HUDEP-2 (cell line): ENCODE data around the gene SNX7.

Experiments used
- DNase-seq, 76 experiments: peaks; one replicate each; lab custom pipeline; 2025; ENCODE audit not compliant: unreplicated experiment in 76 of 76; lab: John Stamatoyannopoulos, UW

The SNX7 gene, protein sequence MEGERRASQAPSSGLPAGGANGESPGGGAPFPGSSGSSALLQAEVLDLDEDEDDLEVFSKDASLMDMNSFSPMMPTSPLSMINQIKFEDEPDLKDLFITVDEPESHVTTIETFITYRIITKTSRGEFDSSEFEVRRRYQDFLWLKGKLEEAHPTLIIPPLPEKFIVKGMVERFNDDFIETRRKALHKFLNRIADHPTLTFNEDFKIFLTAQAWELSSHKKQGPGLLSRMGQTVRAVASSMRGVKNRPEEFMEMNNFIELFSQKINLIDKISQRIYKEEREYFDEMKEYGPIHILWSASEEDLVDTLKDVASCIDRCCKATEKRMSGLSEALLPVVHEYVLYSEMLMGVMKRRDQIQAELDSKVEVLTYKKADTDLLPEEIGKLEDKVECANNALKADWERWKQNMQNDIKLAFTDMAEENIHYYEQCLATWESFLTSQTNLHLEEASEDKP

DNA sequence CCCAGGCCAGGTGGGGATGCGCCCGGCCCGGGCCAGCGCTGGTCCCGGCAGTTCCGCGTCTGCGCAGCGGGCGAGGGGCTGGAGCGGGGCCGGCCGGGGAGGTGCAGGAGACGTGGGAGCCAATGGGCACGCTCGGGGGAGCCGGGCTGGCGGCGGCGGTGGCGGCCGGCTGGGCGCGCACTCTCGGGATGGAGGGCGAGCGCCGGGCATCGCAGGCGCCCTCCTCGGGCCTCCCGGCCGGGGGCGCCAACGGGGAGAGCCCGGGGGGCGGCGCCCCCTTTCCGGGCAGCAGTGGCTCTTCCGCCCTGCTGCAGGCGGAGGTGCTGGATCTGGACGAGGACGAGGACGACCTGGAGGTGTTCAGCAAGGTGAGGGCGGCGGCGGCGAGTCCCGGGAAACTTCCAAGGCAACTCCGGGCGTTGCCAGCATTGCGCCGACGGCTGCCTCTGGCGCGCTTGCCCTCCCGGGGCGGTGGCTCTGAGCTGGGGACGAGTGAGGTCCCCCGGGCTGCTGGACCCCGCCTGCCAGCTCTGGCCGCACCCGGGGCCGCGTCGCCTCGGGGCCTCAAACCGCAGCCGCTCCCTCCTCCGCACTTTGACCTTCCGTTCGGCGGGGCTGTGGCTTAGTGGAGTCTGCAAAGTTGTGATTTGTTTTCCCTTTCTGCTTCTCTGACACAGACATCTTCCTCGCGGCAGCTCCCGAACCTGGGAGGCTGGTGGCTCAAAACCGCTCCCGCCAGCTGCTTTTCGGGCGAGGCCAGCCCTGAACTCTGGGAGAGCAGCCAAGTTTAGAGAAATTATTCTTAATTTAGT is at the start of gene SNX7:
Gene SNX7, plus strand, starts transcription at position 178 of the 812 bp plus-strand sequence. Its CDS starts 11 bp downstream, at position 189.
- DNase-seq = peak in 2 of 76 experiments; percentile 1 to 6

DNA sequence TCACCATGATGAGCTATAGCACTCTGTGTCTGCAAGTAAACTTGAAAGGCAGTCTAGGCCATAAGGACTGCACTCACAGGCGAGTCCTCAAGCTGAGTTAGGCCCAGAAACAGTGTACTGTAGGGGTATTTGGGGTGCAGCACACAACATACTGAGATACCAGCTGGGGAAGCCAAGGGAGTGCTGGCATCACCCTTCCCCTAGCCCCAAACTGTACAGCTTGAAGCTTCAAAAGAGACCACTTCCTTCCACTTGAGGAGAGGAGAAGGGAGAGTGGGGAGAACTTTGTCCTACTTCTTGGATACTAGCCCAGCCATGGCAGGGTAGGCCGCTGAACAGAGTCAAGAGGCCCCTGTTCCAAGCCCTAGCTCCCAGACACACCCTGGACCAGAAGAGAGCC is 24.2 kb upstream of the SNX7 start:
- DNase-seq = no peak

DNA sequence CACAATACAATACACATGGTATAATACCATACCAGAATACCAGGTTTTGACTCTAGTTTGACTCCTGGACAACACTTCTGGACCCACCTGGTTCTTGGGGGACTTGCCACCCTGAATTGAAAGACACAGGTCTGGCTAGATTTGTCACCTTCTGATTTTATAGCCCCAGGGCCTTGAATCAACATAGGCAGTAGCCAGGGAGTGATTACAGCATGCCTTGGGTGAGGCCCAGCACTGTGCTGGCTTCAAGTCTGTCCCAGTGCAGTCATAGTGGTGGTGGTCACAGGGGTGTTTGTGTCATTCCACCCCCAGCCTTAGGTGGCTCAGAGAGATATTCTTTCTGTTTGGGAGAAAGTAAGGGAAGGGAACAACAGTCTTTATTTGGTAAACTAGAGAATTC is 23.3 kb upstream of the SNX7 start:
- no peak for DNase-seq

DNA sequence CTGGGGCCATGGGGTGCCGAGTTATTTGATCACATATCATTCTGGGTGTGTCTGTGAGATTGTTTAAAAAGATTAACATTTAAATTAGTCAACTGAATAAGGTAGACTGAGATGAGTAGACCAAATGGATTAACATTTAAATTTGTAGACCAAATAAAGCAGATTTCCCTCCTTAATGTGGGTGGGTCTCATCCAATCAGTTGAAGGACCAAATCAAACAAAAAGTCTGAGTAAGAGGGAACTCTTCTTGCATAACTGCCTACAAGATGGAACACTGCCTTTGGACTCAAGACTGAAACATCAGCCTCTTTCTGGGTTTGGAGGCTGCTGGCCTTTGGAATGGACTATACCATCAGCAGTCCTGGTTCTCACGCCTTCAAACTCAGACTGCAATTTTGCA is 17.0 kb upstream of the SNX7 start:
- no peak for DNase-seq

DNA sequence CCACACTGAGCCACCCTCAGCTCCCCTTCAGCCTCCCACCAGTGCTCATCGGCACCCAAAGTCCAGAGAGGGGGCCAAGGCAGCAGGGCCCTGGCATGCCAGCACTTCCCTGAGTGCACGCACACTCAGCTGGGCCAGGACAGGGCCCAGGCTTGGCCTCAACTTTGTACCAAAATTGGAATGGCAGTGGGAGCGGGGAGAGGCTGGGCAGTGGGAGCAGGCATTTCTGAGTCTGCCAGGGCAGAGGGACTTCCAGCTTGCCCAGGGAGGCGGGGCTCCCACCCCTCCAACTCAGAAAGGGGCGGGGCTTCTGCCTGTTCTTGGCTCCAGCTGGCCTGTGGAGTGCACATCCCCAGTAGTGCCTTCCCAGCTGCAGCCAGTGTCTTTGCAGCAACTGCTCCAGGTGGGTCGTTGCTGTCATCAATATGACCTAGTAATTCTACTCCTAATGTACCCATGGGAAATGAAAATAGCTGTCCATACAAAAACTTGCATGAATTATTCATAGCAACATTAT is 10.3 kb upstream of the SNX7 start:
- no peak for DNase-seq

DNA sequence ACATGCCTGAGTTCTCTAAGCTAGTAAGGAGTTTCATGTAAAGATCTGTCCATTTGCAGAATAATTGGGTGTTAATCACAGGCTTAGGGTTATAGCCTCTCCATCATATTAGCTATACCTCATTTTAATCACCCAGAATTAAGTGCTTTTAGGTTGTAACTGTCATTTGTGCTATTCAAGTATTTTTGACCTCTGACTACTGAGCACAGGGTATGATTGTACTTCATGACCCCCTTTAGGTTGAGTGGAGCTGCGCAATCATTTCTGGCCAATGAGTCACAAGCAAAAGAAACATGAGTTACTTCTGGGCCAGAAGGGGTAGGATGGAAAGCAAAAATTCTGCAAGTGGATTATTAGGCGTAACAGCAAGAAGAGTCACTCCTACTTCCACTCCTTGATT is 8.4 kb upstream of the SNX7 start:
- no peak for DNase-seq

DNA sequence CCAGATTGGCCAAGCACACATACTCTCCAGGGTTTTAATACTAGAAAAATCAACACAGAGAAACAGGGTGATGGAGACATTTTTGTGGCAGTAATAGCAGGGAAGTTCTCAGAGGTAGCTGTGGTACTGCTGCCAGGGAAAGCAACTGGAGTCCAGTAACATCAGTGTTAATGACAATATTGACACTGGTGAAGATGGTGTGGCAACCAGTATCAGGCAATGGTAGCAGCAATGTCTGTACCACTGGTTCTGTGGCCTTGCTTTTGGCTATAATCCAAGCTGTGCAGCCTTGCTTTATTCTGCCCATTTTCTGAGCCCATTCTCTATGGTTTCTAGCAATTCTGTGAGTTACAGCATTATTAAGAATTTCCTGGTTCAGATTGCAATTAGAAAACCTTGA is 1.6 kb upstream of the SNX7 start:
- no peak for DNase-seq

DNA sequence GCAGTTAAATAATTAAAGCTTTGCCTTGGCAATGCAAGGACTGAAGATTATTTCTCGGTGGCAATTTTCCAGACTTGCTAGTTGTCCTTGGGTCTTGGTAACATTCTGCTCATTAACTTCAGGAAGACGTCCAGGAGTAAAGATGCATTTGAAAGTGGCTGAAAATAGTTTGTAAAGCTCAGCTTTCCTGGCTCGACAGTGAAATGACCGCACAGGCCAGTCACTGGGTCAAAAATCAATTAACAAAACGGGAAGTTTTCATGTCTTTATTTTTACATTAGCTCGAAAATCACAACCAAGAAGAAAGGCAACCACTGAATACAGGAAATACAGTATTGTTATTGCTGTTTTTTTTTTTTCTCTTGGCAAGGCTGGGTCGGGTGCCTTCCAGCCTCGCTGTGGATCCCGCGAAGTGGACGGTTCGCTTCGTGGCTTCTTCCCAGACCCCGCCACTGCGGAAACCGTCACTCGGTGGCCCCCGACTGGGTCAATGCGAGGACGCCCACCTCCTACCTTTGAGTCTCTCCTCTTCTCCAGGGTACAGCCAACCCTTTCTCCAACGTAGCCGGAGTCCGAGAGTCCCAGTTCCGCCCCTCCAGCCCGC is 479 bp upstream of the SNX7 start:
- no peak for DNase-seq

DNA sequence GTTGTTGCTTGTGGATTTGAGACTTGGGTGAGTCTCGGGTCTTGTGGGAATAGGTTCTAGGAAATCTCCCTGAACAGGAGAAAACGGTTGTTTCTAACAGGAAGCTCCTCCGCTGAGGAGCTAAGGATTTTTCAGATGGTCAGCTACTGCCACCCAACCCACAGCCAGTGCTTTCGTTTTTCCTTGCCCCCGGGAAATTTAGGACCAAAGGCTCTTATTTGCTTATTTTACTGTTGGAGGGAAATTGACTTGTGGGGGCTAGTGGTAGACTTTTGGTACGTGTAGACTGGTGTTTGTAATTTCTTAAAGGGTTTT is 792 bp downstream of the SNX7 start:
- no peak for DNase-seq

DNA sequence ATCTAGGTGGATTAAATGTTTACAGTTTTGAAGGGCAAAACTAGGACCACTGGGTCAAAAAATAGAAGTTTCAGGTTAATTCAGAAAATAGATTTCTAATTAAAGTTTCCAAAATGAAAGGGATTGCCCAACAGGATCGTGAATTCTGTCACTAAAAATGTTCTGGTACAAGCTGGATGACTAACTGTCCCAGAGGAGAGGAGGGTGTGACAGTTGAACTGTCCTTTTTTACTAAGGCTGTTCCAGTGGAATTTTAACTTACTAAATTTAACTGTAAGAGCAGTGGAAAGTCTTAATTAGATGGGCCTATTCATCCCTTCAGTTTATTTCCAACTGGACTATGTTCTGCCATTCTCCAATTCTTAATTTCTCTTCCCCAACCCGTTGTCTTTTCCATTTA is 7.2 kb downstream of the SNX7 start:
- DNase-seq = no peak

DNA sequence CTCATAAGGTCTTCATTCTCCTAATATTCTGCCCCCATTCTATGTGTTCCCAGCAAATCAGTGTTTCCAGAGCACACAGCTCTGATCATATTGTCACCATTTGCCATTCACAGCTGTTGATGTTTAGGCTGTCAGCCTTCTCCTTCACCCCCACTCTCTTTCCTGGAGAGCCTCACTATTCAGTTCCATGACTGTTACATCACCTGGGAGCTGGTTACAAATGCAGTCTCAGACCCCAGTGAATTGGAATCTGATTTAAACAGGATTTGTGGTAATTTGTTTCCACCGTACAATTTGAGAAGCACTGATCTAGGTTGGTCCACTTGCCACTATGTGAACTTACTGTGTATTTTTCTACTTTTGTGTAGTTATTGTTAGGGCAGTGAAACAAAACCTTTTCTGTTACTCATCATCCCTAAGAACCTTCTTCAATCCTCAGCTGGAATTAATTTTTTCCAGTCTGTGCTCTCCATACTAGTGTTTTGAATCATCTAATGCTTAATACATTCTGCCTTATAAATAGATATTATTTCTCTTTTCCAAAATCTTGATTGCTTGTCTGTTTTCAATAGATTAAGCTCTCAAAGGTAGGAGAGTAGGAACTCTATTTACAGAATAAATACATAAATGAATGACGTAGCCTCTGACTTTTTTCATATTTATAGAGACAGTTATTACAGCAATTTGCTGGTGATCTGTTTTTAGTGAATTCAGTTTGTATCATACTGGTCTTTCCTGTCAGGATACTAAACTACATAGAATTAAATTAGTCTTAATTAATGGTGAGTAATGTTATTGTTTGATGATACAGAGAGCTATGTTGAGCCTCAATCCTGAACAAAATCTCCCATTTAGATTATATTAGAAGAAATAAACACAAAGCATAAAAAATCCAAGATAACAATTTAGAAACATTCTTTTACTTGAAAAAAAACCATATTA is 8.1 kb downstream of the SNX7 start:
- no peak for DNase-seq

DNA sequence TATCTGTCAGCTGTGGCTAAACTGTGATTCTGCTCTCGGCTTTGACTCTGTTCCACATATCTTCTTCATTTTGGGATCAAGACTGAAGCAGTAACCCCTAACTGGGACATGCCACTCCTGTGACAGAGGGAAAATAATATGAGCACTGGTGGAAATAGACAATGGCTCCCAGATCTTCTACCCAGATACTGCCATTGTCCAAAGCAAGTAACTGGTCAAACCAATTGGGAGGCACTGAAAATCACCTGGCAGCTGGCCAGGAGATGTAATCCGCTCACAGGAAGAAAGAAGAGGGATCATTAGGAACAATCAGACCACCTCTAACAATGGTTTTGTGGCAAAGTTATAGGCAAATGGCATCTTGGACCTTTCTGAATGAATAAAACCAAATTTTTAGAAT is 10.7 kb downstream of the SNX7 start:
- DNase-seq = no peak

DNA sequence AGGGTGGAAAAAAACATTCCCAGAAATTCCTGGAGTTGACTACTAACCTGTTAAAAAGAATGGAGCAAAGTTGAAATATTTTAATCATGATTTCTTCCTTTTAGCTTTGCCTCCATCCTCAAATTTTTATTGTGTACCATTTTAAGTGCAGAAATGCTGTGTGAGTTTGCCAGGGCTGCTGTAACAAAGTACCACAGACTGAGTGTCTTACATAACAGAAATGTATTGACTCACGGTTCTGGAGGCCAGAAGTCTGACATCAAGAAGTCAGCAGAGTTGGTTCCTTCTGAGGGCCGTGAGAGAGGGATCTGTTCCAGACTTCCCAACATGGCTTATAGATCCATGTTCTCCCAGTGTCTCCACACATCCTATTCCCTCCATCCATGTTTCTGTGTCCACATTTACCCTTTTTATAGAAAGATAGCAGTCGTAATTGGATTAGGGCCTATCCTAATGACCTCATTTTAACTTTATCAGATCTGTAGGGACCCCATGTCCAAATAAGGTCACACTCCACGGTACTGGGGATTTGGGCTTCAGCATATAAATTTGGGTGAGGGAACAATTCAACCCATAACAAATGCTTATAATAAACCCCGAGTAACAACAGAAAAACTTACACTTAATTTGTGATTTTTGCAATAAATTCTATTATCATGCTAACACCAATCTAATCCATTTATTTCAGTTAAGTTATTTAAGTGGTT is 12.7 kb downstream of the SNX7 start:
- no peak for DNase-seq

DNA sequence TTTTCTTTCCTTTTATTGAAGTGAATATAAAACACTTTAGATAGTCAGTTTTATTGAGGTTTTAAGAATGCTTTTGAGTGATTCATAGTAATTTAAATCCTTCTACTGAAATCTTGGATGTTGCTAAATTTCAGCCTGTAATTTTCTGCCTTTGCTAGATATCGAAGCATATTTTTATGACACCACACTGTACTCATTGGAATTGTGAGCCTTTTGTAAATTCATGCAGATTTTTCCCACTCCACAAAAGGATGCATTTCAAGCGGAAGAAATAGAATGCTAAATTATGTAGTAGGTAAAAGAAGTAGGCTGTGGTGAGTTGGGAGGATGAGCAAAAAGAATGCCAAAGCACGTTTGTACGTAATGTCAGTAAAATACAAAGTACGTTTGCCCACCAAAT is 13.8 kb downstream of the SNX7 start:
- no peak for DNase-seq

DNA sequence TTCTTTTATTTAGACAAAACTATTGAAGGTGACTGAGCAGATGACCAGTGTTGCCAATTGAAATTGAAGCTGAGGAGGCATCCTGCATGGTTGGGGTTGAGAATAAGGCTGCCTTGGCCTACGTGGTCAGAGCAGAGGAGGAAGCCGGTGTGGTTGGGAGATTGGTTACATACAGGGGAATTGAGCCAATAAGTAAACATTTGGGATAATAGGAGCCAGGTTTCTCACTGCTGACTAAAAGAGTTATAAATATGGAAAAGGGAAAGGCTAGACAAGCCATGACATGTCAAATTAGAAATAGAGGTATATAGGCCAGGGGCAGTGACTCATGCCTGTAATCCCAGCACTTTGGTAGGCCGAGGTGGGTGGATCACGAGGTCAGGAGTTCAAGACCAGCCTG is 15.8 kb downstream of the SNX7 start:
- no peak for DNase-seq

DNA sequence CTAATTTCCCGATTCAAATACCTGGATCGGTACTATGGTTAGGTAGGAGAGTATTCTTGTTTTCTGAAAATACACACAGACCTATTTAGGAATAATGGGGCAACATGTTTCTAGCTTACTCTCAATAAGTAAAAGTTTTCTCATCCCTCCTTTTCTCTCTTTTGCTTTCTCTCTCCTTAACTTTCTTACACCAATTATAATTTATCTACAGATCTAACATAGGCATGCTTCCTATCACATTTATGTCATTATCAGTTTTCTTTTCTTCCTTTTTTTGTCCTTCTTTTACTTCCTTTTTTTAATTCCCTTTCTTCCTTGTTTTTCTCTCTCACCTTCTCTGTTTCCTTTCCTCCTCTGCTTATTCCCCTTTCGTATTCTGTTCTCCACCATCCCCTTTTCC is 20.3 kb downstream of the SNX7 start:
- DNase-seq = no peak

DNA sequence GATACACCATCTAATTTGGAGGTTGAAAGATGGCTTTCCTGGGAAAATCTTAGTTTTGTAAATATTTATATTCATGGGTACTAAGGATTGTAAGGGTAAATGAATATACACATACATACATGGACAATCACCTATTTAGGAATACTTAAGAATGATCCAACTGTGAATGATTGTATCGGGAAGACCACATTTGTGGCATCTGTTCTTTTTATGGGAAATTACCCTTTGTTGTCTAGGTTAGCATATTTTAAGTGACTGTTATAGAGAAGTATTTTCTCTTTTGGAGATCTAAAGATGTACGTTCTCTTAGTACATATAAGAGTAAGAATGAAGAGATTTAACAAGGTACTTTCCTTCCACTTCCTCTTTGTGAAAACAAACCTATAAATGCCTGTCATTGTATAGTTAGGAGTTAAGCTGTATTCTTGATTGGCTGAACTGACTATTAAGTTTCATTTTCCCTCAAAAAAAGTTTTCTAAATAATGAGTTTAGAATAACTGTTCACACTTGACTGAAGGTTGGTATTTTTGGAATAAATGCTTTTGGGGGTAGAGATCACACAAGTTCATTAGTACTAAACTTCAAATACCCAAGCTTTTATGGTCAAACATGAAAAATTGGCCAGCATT is 26.7 kb downstream of the SNX7 start:
- no peak for DNase-seq

DNA sequence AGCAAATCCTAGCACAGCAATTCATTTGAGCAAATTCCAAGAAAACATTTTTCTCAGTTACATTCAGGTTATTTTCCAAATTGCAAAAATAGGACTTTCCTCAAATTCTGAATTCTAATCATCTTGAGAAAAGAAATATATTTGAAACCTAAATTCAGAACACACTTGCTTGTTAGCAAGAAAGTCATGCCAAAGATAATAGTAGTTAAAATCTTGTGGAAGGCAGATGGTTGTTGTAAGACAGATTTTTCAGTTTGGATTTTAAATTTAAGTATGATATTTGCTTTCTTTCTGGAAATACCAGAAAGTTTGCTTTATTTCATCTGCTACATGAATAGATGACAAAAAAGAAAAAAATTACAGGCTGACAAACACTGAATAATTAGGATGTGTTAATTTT is 29.1 kb downstream of the SNX7 start:
- DNase-seq = no peak

DNA sequence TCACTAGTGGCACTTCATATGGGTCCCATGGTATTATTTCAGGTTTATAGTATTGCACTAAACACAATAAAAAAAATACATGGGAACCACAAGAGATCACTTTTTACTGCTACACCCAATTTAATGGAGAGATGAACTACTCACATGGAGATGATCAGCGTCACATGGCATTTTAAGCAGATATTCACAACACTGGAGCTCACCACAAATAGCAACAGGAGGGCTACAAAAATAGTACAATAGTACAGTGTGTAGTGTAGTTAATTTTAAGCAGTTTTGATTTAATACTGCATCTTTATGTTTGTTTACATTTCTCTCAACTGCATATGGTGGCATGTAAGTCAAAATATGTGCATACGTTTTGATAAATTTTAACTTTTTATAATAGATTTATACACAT is 31.0 kb downstream of the SNX7 start:
- DNase-seq = no peak
